SK-N-SH (cell line): Measurements from ENCODE around the gene CYP27A1.

Source experiments
- ELF1 ChIP-seq: IDR thresholded peaks from 2 replicates; pipeline ENCODE4 v1.4.0; 2012
- EZH2phosphoT487 ChIP-seq: fragments of 200-600 bp; sonication (generic); IDR thresholded peaks from 2 replicates; pipeline ENCODE4 v1.6.1; 2017; ENCODE audit warnings: low read depth, mixed run types, mild to moderate bottlenecking, antibody characterized with exemption, moderate library complexity, borderline replicate concordance
- FOXM1 ChIP-seq: IDR thresholded peaks from 2 replicates; pipeline ENCODE4 v1.4.0; 2012; ENCODE audit warnings: low read depth, mild to moderate bottlenecking
- GABPA ChIP-seq: IDR thresholded peaks from 2 replicates; pipeline ENCODE4 v1.4.0; 2012; ENCODE audit warnings: low read depth, mild to moderate bottlenecking
- GATA2 ChIP-seq: sonication (generic); formaldehyde crosslinking; IDR thresholded peaks from 2 replicates; pipeline ENCODE4 v1.5.0; 2020; ENCODE audit warnings: mild to moderate bottlenecking, missing genetic modification reagents
- JUND ChIP-seq: IDR thresholded peaks from 2 replicates; pipeline ENCODE4 v1.4.0; 2012
- MXI1 ChIP-seq: IDR thresholded peaks from 2 replicates; pipeline ENCODE4 v1.6.1; 2012; ENCODE audit warnings: mild to moderate bottlenecking, low read depth, low read length, improper control_type of control experiment
- POLR2AphosphoS5 ChIP-seq: IDR thresholded peaks from 2 replicates; pipeline ENCODE4 v1.6.1; 2012; ENCODE audit warnings: low read depth, low read length
- TAF1 ChIP-seq: IDR thresholded peaks from 2 replicates; pipeline ENCODE4 v1.6.1; 2012; ENCODE audit warnings: low read depth, mild to moderate bottlenecking, low read length, moderate library complexity, borderline replicate concordance
- YY1 ChIP-seq: IDR thresholded peaks from 2 replicates; pipeline ENCODE4 v1.4.0; 2012; ENCODE audit warnings: low read depth, mild to moderate bottlenecking
- TF ChIP-seq, protein P1 (sequence below): IDR thresholded peaks from 2 replicates; pipeline ENCODE4; 2012
- TF ChIP-seq, protein P2 (sequence below): fragments of 200-600 bp; sonication (generic); IDR thresholded peaks from 2 replicates; pipeline ENCODE4 v1.6.1; 2017; ENCODE audit warnings: antibody characterized with exemption, mild to moderate bottlenecking, moderate library complexity
- TF ChIP-seq, protein P3 (sequence below): fragments of 150-350 bp; IDR thresholded peaks from 2 replicates; pipeline ENCODE4 v1.6.1; 2017; ENCODE audit warnings: antibody characterized with exemption, low read length, low read depth, borderline replicate concordance
- TF ChIP-seq, protein P4 (sequence below): IDR thresholded peaks from 2 replicates; pipeline ENCODE4 v1.4.0; 2012; ENCODE audit warnings: low read depth

DNA sequence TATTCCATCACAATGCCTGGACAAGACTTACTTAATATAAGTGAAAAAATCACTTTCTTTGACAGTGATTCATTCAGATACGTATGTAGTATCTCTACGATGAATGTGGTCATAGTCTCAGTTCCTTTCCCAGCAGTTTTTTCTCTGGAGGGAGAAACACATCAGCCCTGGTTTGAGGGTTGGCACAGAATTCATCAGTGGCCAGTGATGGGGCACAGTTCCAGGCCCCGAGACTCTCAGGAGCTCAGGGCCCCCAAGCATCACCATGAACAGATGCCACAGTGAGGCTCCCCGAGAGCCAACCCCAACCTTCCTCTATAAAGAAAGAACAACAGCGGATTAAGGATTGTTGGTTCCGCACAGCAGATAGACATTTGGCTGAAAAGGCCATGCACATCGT is 37.1 kb downstream of the CYP27A1 start:
- no peak for TF ChIP-seq YY1
- TF ChIP-seq ELF1 = no peak
- TF ChIP-seq GABPA = no peak
- no peak for TF ChIP-seq POLR2AphosphoS5
- TF ChIP-seq, protein P1, sequence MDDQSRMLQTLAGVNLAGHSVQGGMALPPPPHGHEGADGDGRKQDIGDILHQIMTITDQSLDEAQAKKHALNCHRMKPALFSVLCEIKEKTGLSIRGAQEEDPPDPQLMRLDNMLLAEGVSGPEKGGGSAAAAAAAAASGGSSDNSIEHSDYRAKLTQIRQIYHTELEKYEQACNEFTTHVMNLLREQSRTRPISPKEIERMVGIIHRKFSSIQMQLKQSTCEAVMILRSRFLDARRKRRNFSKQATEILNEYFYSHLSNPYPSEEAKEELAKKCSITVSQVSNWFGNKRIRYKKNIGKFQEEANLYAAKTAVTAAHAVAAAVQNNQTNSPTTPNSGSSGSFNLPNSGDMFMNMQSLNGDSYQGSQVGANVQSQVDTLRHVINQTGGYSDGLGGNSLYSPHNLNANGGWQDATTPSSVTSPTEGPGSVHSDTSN = no peak
- TF ChIP-seq, protein P2, sequence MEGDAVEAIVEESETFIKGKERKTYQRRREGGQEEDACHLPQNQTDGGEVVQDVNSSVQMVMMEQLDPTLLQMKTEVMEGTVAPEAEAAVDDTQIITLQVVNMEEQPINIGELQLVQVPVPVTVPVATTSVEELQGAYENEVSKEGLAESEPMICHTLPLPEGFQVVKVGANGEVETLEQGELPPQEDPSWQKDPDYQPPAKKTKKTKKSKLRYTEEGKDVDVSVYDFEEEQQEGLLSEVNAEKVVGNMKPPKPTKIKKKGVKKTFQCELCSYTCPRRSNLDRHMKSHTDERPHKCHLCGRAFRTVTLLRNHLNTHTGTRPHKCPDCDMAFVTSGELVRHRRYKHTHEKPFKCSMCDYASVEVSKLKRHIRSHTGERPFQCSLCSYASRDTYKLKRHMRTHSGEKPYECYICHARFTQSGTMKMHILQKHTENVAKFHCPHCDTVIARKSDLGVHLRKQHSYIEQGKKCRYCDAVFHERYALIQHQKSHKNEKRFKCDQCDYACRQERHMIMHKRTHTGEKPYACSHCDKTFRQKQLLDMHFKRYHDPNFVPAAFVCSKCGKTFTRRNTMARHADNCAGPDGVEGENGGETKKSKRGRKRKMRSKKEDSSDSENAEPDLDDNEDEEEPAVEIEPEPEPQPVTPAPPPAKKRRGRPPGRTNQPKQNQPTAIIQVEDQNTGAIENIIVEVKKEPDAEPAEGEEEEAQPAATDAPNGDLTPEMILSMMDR = no peak
- TF ChIP-seq TAF1 = no peak
- no peak for TF ChIP-seq MXI1
- TF ChIP-seq, protein P3, sequence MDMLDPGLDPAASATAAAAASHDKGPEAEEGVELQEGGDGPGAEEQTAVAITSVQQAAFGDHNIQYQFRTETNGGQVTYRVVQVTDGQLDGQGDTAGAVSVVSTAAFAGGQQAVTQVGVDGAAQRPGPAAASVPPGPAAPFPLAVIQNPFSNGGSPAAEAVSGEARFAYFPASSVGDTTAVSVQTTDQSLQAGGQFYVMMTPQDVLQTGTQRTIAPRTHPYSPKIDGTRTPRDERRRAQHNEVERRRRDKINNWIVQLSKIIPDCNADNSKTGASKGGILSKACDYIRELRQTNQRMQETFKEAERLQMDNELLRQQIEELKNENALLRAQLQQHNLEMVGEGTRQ = no peak
- TF ChIP-seq JUND = no peak
- no peak for TF ChIP-seq EZH2phosphoT487
- TF ChIP-seq, protein P4, sequence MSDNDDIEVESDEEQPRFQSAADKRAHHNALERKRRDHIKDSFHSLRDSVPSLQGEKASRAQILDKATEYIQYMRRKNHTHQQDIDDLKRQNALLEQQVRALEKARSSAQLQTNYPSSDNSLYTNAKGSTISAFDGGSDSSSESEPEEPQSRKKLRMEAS = no peak
- no peak for TF ChIP-seq FOXM1
- TF ChIP-seq GATA2 (CRISPR knock-in tag) = no peak
